Memory B cell (primary cell): ENCODE measurements around the gene GPR65.
"Not testable (repeated sequence)": the region's sequence is repeated elsewhere in the genome, so short reads cannot be mapped to it uniquely, and the experiment has no call there.

Source experiments
- ATAC-seq: fragments of 150-1000 bp; cut with Tn5 transposase; 2 replicates; pipeline ENCODE4 v1.10.0; 2021; ENCODE audit warnings: low read depth, mild to moderate bottlenecking, moderate library complexity
- DNase-seq, 2 donors: peaks; one replicate each; pipeline ENCODE4 v3.0.0; 2022; ENCODE audit warnings: low spot score in 2 of 2
- H3K27ac Mint-ChIP-seq: one replicate; pipeline ENCODE4 v1.8.0; 2022; ENCODE audit warnings: mild to moderate bottlenecking, moderate library complexity, mixed read lengths
- H3K27me3 Mint-ChIP-seq: one replicate; pipeline ENCODE4 v1.8.0; 2022; ENCODE audit warnings: mixed read lengths
- H3K36me3 Mint-ChIP-seq: one replicate; pipeline ENCODE4 v1.8.0; 2022; ENCODE audit warnings: mild to moderate bottlenecking, mixed read lengths
- H3K4me1 Mint-ChIP-seq: one replicate; pipeline ENCODE4 v1.8.0; 2022; ENCODE audit warnings: mixed read lengths
- H3K4me3 Mint-ChIP-seq: one replicate; pipeline ENCODE4 v1.8.0; 2022; ENCODE audit warnings: mild to moderate bottlenecking, moderate library complexity, mixed read lengths
- H3K9me3 Mint-ChIP-seq: one replicate; pipeline ENCODE4 v1.8.0; 2022; ENCODE audit warnings: mixed read lengths

GPR65 gene

GRCh38 chr14:88012495-88012894, 7.6 kb downstream of the GPR65 start:
- no peak for DNase-seq
- ATAC-seq, result no peak
- Mint-ChIP-seq H3K4me3 (no peak overlapping the region), H3K9me3 (no peaks in the 10 kb centered on the region), H3K27me3 (no peaks in the 10 kb centered on the region), H3K36me3 (peaks cover 28% of the 10 kb centered on the region), H3K4me1 (peaks cover 39% of the 10 kb centered on the region), H3K27ac (peak overlapping the region; percentile 53)

- peaks cover 28% of the 10 kb centered on the region for H3K36me3 Mint-ChIP-seq
- DNase-seq, result peak; percentile 45 to 52
- no peaks in the 10 kb centered on the region for H3K9me3 Mint-ChIP-seq
- H3K27ac Mint-ChIP-seq, result peak overlapping the region; percentile 84
- ATAC-seq, result peak; percentile 93
- H3K4me3 Mint-ChIP-seq, result no peak overlapping the region
- no peaks in the 10 kb centered on the region for H3K27me3 Mint-ChIP-seq
- peaks cover 33% of the 10 kb centered on the region for H3K4me1 Mint-ChIP-seq
These were observed 8.9 kb downstream of the GPR65 start for GRCh38 chr14:88013750-88014349.

- H3K27me3 Mint-ChIP-seq, result no peaks in the 10 kb centered on the region
- ATAC-seq, result no peak
- H3K4me1 Mint-ChIP-seq, result peaks cover 19% of the 10 kb centered on the region
- no peak overlapping the region for H3K4me3 Mint-ChIP-seq
- peaks cover 18% of the 10 kb centered on the region for H3K36me3 Mint-ChIP-seq
- H3K9me3 Mint-ChIP-seq, result no peaks in the 10 kb centered on the region
- no peak overlapping the region for H3K27ac Mint-ChIP-seq
- no peak for DNase-seq
These were observed 11.8 kb downstream of the GPR65 start for GRCh38 chr14:88016768-88017167.

- H3K9me3 Mint-ChIP-seq, result no peaks in the 10 kb centered on the region
- H3K4me1 Mint-ChIP-seq, result peaks cover 14% of the 10 kb centered on the region
- no peak for ATAC-seq
- no peak overlapping the region for H3K4me3 Mint-ChIP-seq
- DNase-seq, result no peak
- H3K27ac Mint-ChIP-seq, result peak overlapping the region; percentile 20
- peaks cover 16% of the 10 kb centered on the region for H3K36me3 Mint-ChIP-seq
- H3K27me3 Mint-ChIP-seq, result no peaks in the 10 kb centered on the region
These were observed 12.6 kb downstream of the GPR65 start for GRCh38 chr14:88017535-88017934.

- Mint-ChIP-seq H3K9me3 (no peaks in the 10 kb centered on the region), H3K27me3 (no peaks in the 10 kb centered on the region), H3K4me1 (peaks cover 17% of the 10 kb centered on the region), H3K27ac (no peak overlapping the region), H3K36me3 (no peaks in the 10 kb centered on the region), H3K4me3 (no peak overlapping the region)
- ATAC-seq (no peak), DNase-seq (no peak)
These were observed 18.8 kb downstream of the GPR65 start for GRCh38 chr14:88023658-88024187.

GRCh38 chr14:88024252-88025086, 19.5 kb downstream of the GPR65 start:
- not testable (repeated sequence) for ATAC-seq

GRCh38 chr14:88025313-88025712, 20.4 kb downstream of the GPR65 start:
- Mint-ChIP-seq H3K9me3 (no peaks in the 10 kb centered on the region), H3K4me1 (peaks cover 17% of the 10 kb centered on the region), H3K27me3 (no peaks in the 10 kb centered on the region), H3K36me3 (no peaks in the 10 kb centered on the region), H3K27ac (no peak overlapping the region), H3K4me3 (no peak overlapping the region)
- DNase-seq (no peak), ATAC-seq (no peak)

More at GRCh38 chr14:88024252-88025086, 19.5 kb downstream of the GPR65 start:
- H3K27ac Mint-ChIP-seq, H3K4me3 Mint-ChIP-seq, H3K9me3 Mint-ChIP-seq, DNase-seq, H3K27me3 Mint-ChIP-seq, H3K36me3 Mint-ChIP-seq: not testable (repeated sequence)
- peaks cover 15% of the 10 kb centered on the region for H3K4me1 Mint-ChIP-seq

- Mint-ChIP-seq H3K4me3 (no peak overlapping the region), H3K27me3 (no peaks in the 10 kb centered on the region), H3K4me1 (peaks cover 14% of the 10 kb centered on the region), H3K9me3 (no peaks in the 10 kb centered on the region), H3K36me3 (no peaks in the 10 kb centered on the region), H3K27ac (no peak overlapping the region)
- ATAC-seq (no peak), DNase-seq (no peak)
These were observed 22.0 kb downstream of the GPR65 start for GRCh38 chr14:88026890-88027289.

GRCh38 chr14:88029500-88029899, 24.6 kb downstream of the GPR65 start:
- DNase-seq (no peak), ATAC-seq (no peak)
- peaks cover 3% of the 10 kb centered on the region for H3K9me3 Mint-ChIP-seq
- no peak overlapping the region for H3K4me3 Mint-ChIP-seq
- H3K27ac Mint-ChIP-seq, result no peak overlapping the region
- peaks cover 3% of the 10 kb centered on the region for H3K27me3 Mint-ChIP-seq
- peaks cover 2% of the 10 kb centered on the region for H3K36me3 Mint-ChIP-seq
- peaks cover 11% of the 10 kb centered on the region for H3K4me1 Mint-ChIP-seq

GRCh38 chr14:88030079-88030478, 25.1 kb downstream of the GPR65 start:
- DNase-seq (no peak), ATAC-seq (peak; percentile 60)
- Mint-ChIP-seq H3K4me3 (no peak overlapping the region), H3K4me1 (peaks cover 11% of the 10 kb centered on the region), H3K36me3 (peaks cover 2% of the 10 kb centered on the region), H3K9me3 (peaks cover 3% of the 10 kb centered on the region), H3K27ac (no peak overlapping the region), H3K27me3 (peaks cover 5% of the 10 kb centered on the region)

GRCh38 chr14:88030892-88031291, 26.0 kb downstream of the GPR65 start:
- no peak overlapping the region for H3K4me3 Mint-ChIP-seq
- ATAC-seq, result no peak
- H3K9me3 Mint-ChIP-seq, result peaks cover 3% of the 10 kb centered on the region
- H3K36me3 Mint-ChIP-seq, result peaks cover 2% of the 10 kb centered on the region
- peaks cover 6% of the 10 kb centered on the region for H3K27me3 Mint-ChIP-seq
- H3K27ac Mint-ChIP-seq, result no peak overlapping the region
- DNase-seq, result no peak
- H3K4me1 Mint-ChIP-seq, result peaks cover 11% of the 10 kb centered on the region

GRCh38 chr14:88032373-88032772, 27.4 kb downstream of the GPR65 start:
- DNase-seq, result no peak

GRCh38 chr14:88034076-88034475, 29.1 kb downstream of the GPR65 start:
- H3K9me3 Mint-ChIP-seq, result peaks cover 3% of the 10 kb centered on the region
- no peak overlapping the region for H3K4me3 Mint-ChIP-seq
- DNase-seq (no peak), ATAC-seq (no peak)
- peaks cover 2% of the 10 kb centered on the region for H3K4me1 Mint-ChIP-seq
- peaks cover 6% of the 10 kb centered on the region for H3K27me3 Mint-ChIP-seq
- H3K27ac Mint-ChIP-seq, result no peak overlapping the region
- peaks cover 2% of the 10 kb centered on the region for H3K36me3 Mint-ChIP-seq

More at GRCh38 chr14:88032373-88032772, 27.4 kb downstream of the GPR65 start:
- H3K4me3 Mint-ChIP-seq, result no peak overlapping the region
- peaks cover 3% of the 10 kb centered on the region for H3K9me3 Mint-ChIP-seq
- no peak for ATAC-seq
- peaks cover 3% of the 10 kb centered on the region for H3K4me1 Mint-ChIP-seq
- peaks cover 6% of the 10 kb centered on the region for H3K27me3 Mint-ChIP-seq
- no peak overlapping the region for H3K27ac Mint-ChIP-seq
- H3K36me3 Mint-ChIP-seq, result peaks cover 2% of the 10 kb centered on the region

- Mint-ChIP-seq H3K27ac (no peak overlapping the region), H3K4me3 (no peak overlapping the region), H3K27me3 (peaks cover 6% of the 10 kb centered on the region), H3K4me1 (no peaks in the 10 kb centered on the region), H3K36me3 (peaks cover 2% of the 10 kb centered on the region), H3K9me3 (peaks cover 3% of the 10 kb centered on the region)
- no peak for DNase-seq
- ATAC-seq, result no peak
These were observed 31.5 kb downstream of the GPR65 start for GRCh38 chr14:88036422-88036821.
